Ovary (tissue), 9 donors: ENCODE measurements around the gene PNRC2. TPM values are rescaled to one million over a fixed set of nuclear protein-coding genes. Genes with fewer than 3 reads are reported as not detected.

Source experiments
- DNase-seq, 5 donors: peaks; one replicate each; pipeline ENCODE4 v3.0.0-alpha.2; 2019 to 2020
- H3K27ac ChIP-seq, 2 donors: fragments of 200-600 bp; one replicate each; pipeline versions ENCODE4 v1.5.1 to v1.8.0; 2019 to 2022
- H3K27me3 ChIP-seq: fragments of 200-600 bp; one replicate; pipeline ENCODE4 v1.8.0; 2022
- H3K36me3 ChIP-seq: fragments of 200-600 bp; sonication (generic); one replicate; pipeline ENCODE4 v1.5.1; 2019
- H3K4me1 ChIP-seq: one replicate; pipeline ENCODE4 v1.8.1; 2013; ENCODE audit warnings: mild to moderate bottlenecking, moderate library complexity; ENCODE audit not compliant: insufficient read depth
- H3K4me3 ChIP-seq: fragments of 200-600 bp; sonication (generic); one replicate; pipeline ENCODE4 v1.5.1; 2017
- H3K9me3 ChIP-seq, 2 donors: fragments of 200-600 bp in 1 of 2; sonication (generic) in 1 of 2; one replicate each; pipeline versions ENCODE4 v1.5.1 to v1.8.1; 2013 to 2019; ENCODE audit warnings: mild to moderate bottlenecking in 1 of 2, moderate library complexity in 1 of 2
- CTCF ChIP-seq, 3 donors: fragments of 450-650 bp in 2 of 3; fragments of 200-600 bp in 1 of 3; IDR thresholded peaks; one replicate each; pipeline versions ENCODE4 v1.5.1 to v1.8.0; 2016 to 2022; ENCODE audit warnings: antibody characterized with exemption in 3 of 3, mild to moderate bottlenecking in 1 of 3
- EP300 ChIP-seq: sonication (generic); formaldehyde crosslinking; IDR thresholded peaks from one replicate; pipeline ENCODE4 v1.6.1; 2017; ENCODE audit warnings: antibody characterized with exemption
- POLR2A ChIP-seq: fragments of 450-650 bp; IDR thresholded peaks from one replicate; pipeline ENCODE4 v1.6.1; 2017; ENCODE audit warnings: antibody characterized with exemption, mild to moderate bottlenecking, moderate library complexity
- WGBS, 3 donors: extraction: QIAGEN DNeasy Blood & Tissue Kit in 1 of 3; methylation state at CpG; one replicate each; pipeline versions ENCODE4 v1.1.5 to v1.1.7; 2013 to 2017; 5-methylcytosine and 5-hydroxymethylcytosine counted together
- intact Hi-C, 4 donors: fragments of 100-400 bp; cut with DNase I; formaldehyde crosslinking; loops; one replicate each; pipeline versions ENCODE4 v1.11.0 to v1.15.1; 2022 to 2023
- polyA plus RNA-seq, 2 donors: library from polyadenylated mRNA; stranded (reverse); fragments of 200-250 nt in 1 of 2; fragments of 350-450 nt in 1 of 2; fragmentation: Illumina TruSeq in 1 of 2; extraction: RNeasy Lipid Tissue Mini Kit (QIAGEN cat#74804) in 1 of 2; gene quantifications; one replicate each; pipeline ENCODE4 v1.2.3, GENCODE V29; 2013 to 2014
- total RNA-seq, 7 donors: library from RNA; depleted of rRNA in 2 of 7; stranded (reverse); fragments of >200 nt in 2 of 7; fragmentation: NEBNext Ultra II Directional in 3 of 7; extraction: Animal tissue kit (Norgen Biotek cat#: 25700) in 3 of 7; gene quantifications; one replicate each; pipeline versions ENCODE4 v1.1.0 to v1.2.4, GENCODE V29; 2016 to 2023
- donor health status: DM: no; HTN: no; CAD: no; lungs with moderate emphysema.
- donor health status: DM: no; HTN: no; CAD: no.
- donor health status: Bipolar disorder and iron deficiency.
- donor health status: DM: yes; HTN: yes; CAD: no.
- donor health status: DM: no; HTN: no; CAD: no.
- donor health status: DM: yes; HTN: yes; CAD: no.

PNRC2 gene
- total and polyA plus RNA-seq, 9 donors, result 72.5 to 121 (median 99.0) TPM

- 67 to 75% (median 70%) methylated on average over 3 of the region's 3 CpGs for whole genome bisulfite sequencing, 3 donors
- DNase-seq, result no peak
These were observed 34.3 kb upstream of the PNRC2 start for GRCh38 chr1:23925279-23925678.

GRCh38 chr1:23927097-23927496 lies 32.5 kb upstream of the PNRC2 start:
- H3K36me3 ChIP-seq, result no peaks in the 10 kb centered on the region
- H3K27ac ChIP-seq, result no peak overlapping the region
- 67 to 82% (median 72%) methylated on average over 1 of the region's 1 CpG for WGBS, 3 donors
- intact Hi-C loops, result no loop called here
- no peaks in the 10 kb centered on the region for H3K9me3 ChIP-seq
- peaks cover 2% of the 10 kb centered on the region for H3K4me1 ChIP-seq
- no peak for TF ChIP-seq POLR2A
- TF ChIP-seq CTCF (IDR thresholded peaks at IDR 0.05), result no peak
- no peak for TF ChIP-seq EP300
- no peaks in the 10 kb centered on the region for H3K27me3 ChIP-seq
- H3K4me3 ChIP-seq, result no peak overlapping the region
- DNase-seq, result no peak

More at GRCh38 chr1:23925279-23925678, 34.3 kb upstream of the PNRC2 start:
- intact Hi-C loops, result no loop called here
- Histone ChIP-seq H3K4me3 (no peak overlapping the region), H3K4me1 (peaks cover 2% of the 10 kb centered on the region), H3K27me3 (no peaks in the 10 kb centered on the region), H3K27ac (no peak overlapping the region), H3K36me3 (no peaks in the 10 kb centered on the region), H3K9me3 (no peaks in the 10 kb centered on the region)
- TF ChIP-seq EP300 (no peak), CTCF (IDR thresholded peaks at IDR 0.05) (no peak), POLR2A (no peak)

GRCh38 chr1:23928789-23929188 lies 30.8 kb upstream of the PNRC2 start:
- TF ChIP-seq EP300, result no peak
- TF ChIP-seq POLR2A, result no peak
- TF ChIP-seq CTCF (IDR thresholded peaks at IDR 0.05), result no peak
- Histone ChIP-seq H3K9me3 (no peaks in the 10 kb centered on the region), H3K27me3 (no peaks in the 10 kb centered on the region), H3K4me1 (peaks cover 2% of the 10 kb centered on the region), H3K36me3 (no peaks in the 10 kb centered on the region), H3K27ac (no peak overlapping the region), H3K4me3 (no peak overlapping the region)
- no peak for DNase-seq
- WGBS, 3 donors, result 70 to 73% (median 73%) methylated on average over 4 of the region's 4 CpGs
- intact Hi-C loops, result no loop called here

- no peak overlapping the region for H3K27ac ChIP-seq
- intact Hi-C loops, result no loop called here
- TF ChIP-seq EP300 (no peak), POLR2A (no peak), CTCF (IDR thresholded peaks at IDR 0.05) (no peak)
- no peaks in the 10 kb centered on the region for H3K36me3 ChIP-seq
- H3K4me3 ChIP-seq, result no peak overlapping the region
- no peaks in the 10 kb centered on the region for H3K9me3 ChIP-seq
- DNase-seq, result no peak
- no peaks in the 10 kb centered on the region for H3K27me3 ChIP-seq
- WGBS, 3 donors, result 82 to 86% (median 85%) methylated on average over 5 of the region's 5 CpGs
- peaks cover 2% of the 10 kb centered on the region for H3K4me1 ChIP-seq
These were observed 29.4 kb upstream of the PNRC2 start for GRCh38 chr1:23930270-23930669.
